NB4 (cell line): ENCODE data around the gene DAGLA.

Source experiments
- DNase-seq: peaks from one replicate; pipeline ENCODE4 v3.0.0; 2010; ENCODE audit warnings: low read depth
- H3K4me3 ChIP-seq: one replicate; pipeline ENCODE4 v1.5.1; 2011; ENCODE audit warnings: mild to moderate bottlenecking, low read depth, low read length, moderate library complexity
- MYC ChIP-seq: IDR thresholded peaks from 2 replicates; pipeline ENCODE4 v1.6.1; 2011; ENCODE audit warnings: low read depth, low read length
- POLR2A ChIP-seq: IDR thresholded peaks from 2 replicates; pipeline ENCODE4 v1.6.1; 2011; ENCODE audit warnings: mild to moderate bottlenecking; ENCODE audit not compliant: insufficient read length; ENCODE audit errors: extremely low read depth
- TF ChIP-seq, protein P1 (sequence below): IDR thresholded peaks from 2 replicates; pipeline ENCODE4 v1.6.1; 2011; ENCODE audit warnings: low read depth, low read length
- TF ChIP-seq, protein P2 (sequence below): IDR thresholded peaks from one replicate; pipeline ENCODE4 v1.5.1; 2012; ENCODE audit warnings: low read depth, low read length

Gene DAGLA

GRCh38 chr11:61761440-61762222, 81.4 kb downstream of the DAGLA start:
- TF ChIP-seq, protein P1, sequence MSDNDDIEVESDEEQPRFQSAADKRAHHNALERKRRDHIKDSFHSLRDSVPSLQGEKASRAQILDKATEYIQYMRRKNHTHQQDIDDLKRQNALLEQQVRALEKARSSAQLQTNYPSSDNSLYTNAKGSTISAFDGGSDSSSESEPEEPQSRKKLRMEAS, result no peak
- no peak for TF ChIP-seq POLR2A
- TF ChIP-seq, protein P2, sequence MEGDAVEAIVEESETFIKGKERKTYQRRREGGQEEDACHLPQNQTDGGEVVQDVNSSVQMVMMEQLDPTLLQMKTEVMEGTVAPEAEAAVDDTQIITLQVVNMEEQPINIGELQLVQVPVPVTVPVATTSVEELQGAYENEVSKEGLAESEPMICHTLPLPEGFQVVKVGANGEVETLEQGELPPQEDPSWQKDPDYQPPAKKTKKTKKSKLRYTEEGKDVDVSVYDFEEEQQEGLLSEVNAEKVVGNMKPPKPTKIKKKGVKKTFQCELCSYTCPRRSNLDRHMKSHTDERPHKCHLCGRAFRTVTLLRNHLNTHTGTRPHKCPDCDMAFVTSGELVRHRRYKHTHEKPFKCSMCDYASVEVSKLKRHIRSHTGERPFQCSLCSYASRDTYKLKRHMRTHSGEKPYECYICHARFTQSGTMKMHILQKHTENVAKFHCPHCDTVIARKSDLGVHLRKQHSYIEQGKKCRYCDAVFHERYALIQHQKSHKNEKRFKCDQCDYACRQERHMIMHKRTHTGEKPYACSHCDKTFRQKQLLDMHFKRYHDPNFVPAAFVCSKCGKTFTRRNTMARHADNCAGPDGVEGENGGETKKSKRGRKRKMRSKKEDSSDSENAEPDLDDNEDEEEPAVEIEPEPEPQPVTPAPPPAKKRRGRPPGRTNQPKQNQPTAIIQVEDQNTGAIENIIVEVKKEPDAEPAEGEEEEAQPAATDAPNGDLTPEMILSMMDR, result no peak
- TF ChIP-seq MYC, result no peak
- no peak for DNase-seq
- no peak overlapping the region for H3K4me3 ChIP-seq

- no peak for TF ChIP-seq MYC
- TF ChIP-seq, protein P1, result no peak
- TF ChIP-seq, protein P2, result no peak
- no peak for TF ChIP-seq POLR2A
- H3K4me3 ChIP-seq, result no peak overlapping the region
- DNase-seq, result no peak
Observed at GRCh38 chr11:61762223-61762615, 82.0 kb downstream of the DAGLA start.

GRCh38 chr11:61762798-61763197, 82.6 kb downstream of the DAGLA start:
- DNase-seq, result no peak
- no peak overlapping the region for H3K4me3 ChIP-seq
- TF ChIP-seq MYC, result no peak
- TF ChIP-seq, protein P2, result no peak
- TF ChIP-seq POLR2A, result no peak
- TF ChIP-seq, protein P1, result no peak

- DNase-seq, result no peak
- TF ChIP-seq, protein P2, result no peak
- H3K4me3 ChIP-seq, result no peak overlapping the region
Observed at GRCh38 chr11:61763930-61764605, 83.9 kb downstream of the DAGLA start.

DNA sequence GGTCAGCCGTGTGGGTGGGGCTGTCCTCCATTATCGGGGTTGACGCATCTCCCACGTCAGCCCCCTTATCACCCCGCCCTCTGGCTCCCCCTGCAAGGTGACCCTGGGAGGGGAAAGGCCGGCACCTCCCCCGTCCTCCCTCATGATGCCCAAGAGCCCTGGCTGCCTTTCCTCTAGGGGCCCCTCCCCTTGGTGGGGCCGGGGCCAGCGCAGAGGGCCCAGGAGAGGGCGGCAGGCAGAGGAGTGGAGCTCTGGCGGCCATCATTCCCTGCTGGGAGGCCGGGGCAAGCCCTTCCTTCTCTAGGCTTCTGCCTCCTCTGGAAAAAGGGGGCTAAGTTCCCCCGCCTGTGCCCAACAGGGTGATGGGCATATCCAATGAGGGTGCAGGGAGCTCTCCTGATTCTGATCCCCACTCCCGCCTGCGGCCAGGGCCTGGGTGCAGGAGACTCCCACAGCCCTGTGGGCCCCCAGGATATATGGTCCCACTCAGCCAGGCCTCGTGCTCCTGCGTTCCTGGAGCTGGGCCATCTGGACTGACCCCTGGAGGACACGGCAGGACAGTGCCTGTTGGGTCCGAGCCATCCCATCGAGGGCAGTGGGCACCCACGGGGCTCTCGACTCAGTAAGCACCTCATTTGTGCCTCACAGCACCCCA, 84.5 kb downstream of the DAGLA start:
- no peak for DNase-seq
- no peak overlapping the region for H3K4me3 ChIP-seq
- TF ChIP-seq MYC (no peak), POLR2A (no peak)

DNA sequence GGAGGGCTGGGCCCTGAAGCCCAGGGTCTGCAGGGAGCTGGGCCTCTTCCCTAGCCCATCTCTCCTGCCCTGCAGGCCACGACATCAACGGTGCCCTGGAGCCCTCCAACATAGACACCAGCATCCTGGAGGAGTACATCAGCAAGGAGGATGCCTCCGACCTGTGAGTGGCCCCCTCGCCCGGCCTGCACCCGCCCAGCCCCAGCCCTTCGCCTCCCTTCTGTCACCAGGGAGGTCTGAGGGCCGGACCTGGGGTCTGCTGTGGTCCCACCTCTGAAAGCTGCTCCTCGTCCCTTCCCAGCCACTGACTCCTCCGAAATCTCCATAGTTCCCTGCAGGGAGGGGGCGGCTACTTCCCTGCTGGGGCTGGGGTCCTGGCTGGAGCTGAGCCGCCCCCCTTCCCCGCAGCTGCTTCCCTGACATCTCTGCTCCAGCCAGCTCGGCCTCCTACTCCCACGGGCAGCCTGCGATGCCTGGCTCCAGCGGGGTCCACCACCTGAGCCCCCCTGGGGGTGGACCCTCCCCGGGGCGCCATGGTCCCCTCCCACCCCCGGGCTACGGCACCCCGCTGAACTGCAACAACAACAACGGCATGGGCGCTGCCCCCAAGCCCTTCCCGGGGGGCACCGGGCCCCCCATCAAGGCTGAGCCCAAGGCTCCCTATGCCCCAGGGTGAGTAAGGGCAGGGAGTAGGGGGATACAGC, 85.5 kb downstream of the DAGLA start:
- DNase-seq, result no peak
- TF ChIP-seq, protein P1, result no peak
- TF ChIP-seq, protein P2, result no peak
- TF ChIP-seq POLR2A (no peak), MYC (no peak)
- H3K4me3 ChIP-seq, result no peak overlapping the region
